PC-3 (cell line): ENCODE results near the gene YTHDF1. TPM values are rescaled to one million over a fixed set of nuclear protein-coding genes. Genes with fewer than 3 reads are reported as not detected.

Experiments
- ATAC-seq: fragments of 200-7000 bp; cut with Tn5 transposase; 2 replicates; pipeline ENCODE4 v1.9.1; 2020; ENCODE audit warnings: mild to moderate bottlenecking, moderate library complexity
- BruUV-seq: library from RNA; stranded (reverse); fragments of 400-500 nt; replicated peaks from 2 replicates; lab custom pipeline; 2021; lab: Mats Ljungman, UMichigan
- CTCF ChIA-PET: fragments of 300-600 bp; sonication (Branson Sonifier 250); formaldehyde crosslinking; loops from one replicate; lab custom pipeline; 2022; ENCODE audit warnings: antibody characterized with exemption; lab: Charles Lee
- POLR2A ChIA-PET: fragments of 300-600 bp; sonication (Branson Sonifier 250); formaldehyde crosslinking; loops from one replicate; lab custom pipeline; 2022; ENCODE audit warnings: antibody characterized with exemption; ENCODE audit not compliant: unreplicated experiment; lab: Charles Lee
- DNase-seq: peaks from one replicate; pipeline ENCODE4 v3.0.0-alpha.2; 2015
- H2AFZ ChIP-seq: fragments of 300-600 bp; sonication (generic); 2 replicates; pipeline ENCODE4 v1.6.0; 2016; ENCODE audit warnings: antibody characterized with exemption, low read length
- H3F3A ChIP-seq: fragments of 300-600 bp; sonication (generic); one replicate; pipeline ENCODE4 v1.6.0; 2017; ENCODE audit warnings: antibody characterized with exemption, low read length, control low read depth, mild to moderate bottlenecking; ENCODE audit not compliant: unreplicated experiment
- H3K27ac ChIP-seq: fragments of 300-600 bp; sonication (generic); 2 replicates; pipeline ENCODE4 v1.5.1; 2016; ENCODE audit warnings: mild to moderate bottlenecking, low read length
- H3K27me3 ChIP-seq: fragments of 300-600 bp; sonication (generic); 2 replicates; pipeline ENCODE4 v1.6.1; 2016; ENCODE audit warnings: low read length, mixed read lengths
- H3K36me3 ChIP-seq: fragments of 300-600 bp; sonication (generic); 2 replicates; pipeline ENCODE4 v1.6.1; 2016; ENCODE audit warnings: low read depth, mixed run types, low read length, mixed read lengths
- H3K4me1 ChIP-seq: fragments of 300-600 bp; sonication (generic); 2 replicates; pipeline ENCODE4 v1.5.1; 2016; ENCODE audit warnings: low read length; ENCODE audit not compliant: insufficient read depth
- H3K4me2 ChIP-seq: fragments of 300-600 bp; sonication (generic); 2 replicates; pipeline ENCODE4 v1.6.0; 2016; ENCODE audit warnings: low read length
- H3K4me3 ChIP-seq: fragments of 300-600 bp; sonication (generic); 2 replicates; pipeline ENCODE4 v1.5.1; 2016; ENCODE audit warnings: mild to moderate bottlenecking, low read length, mixed read lengths
- H3K79me2 ChIP-seq: fragments of 300-600 bp; sonication (generic); 2 replicates; pipeline ENCODE4 v1.6.1; 2017; ENCODE audit warnings: low read length, mixed read lengths
- H3K9ac ChIP-seq: fragments of 300-600 bp; sonication (generic); 2 replicates; pipeline ENCODE4 v1.6.0; 2016; ENCODE audit warnings: mild to moderate bottlenecking, low read length
- H3K9me2 ChIP-seq: fragments of 300-600 bp; sonication (generic); replicated peaks from 2 replicates; pipeline ENCODE4 v1.6.1; 2016; ENCODE audit warnings: mixed run types, low read length, mixed read lengths
- H3K9me3 ChIP-seq: fragments of 300-600 bp; sonication (generic); 2 replicates; pipeline ENCODE4 v1.6.1; 2016; ENCODE audit warnings: low read length, mixed read lengths
- H4K20me1 ChIP-seq: fragments of 300-600 bp; sonication (generic); 2 replicates; pipeline ENCODE4 v1.6.1; 2016; ENCODE audit warnings: low read length, mixed read lengths
- CTCF ChIP-seq: fragments of 300-600 bp; sonication (generic); conservative IDR thresholded peaks from 2 replicates; pipeline ENCODE4 v1.5.1; 2017; ENCODE audit warnings: antibody characterized with exemption, low read depth, mild to moderate bottlenecking, low read length
- EZH2 ChIP-seq: fragments of 300-600 bp; sonication (generic); IDR thresholded peaks from one replicate; pipeline ENCODE4 v1.6.1; 2017; ENCODE audit warnings: antibody characterized with exemption, mild to moderate bottlenecking, low read length; ENCODE audit not compliant: unreplicated experiment
- EZH2phosphoT487 ChIP-seq: fragments of 300-600 bp; sonication (generic); IDR thresholded peaks from 2 replicates; pipeline ENCODE4 v1.6.1; 2018; ENCODE audit warnings: mild to moderate bottlenecking, antibody characterized with exemption, low read length, borderline replicate concordance
- intact Hi-C: fragments of 100-400 bp; cut with micrococcal nuclease; formaldehyde crosslinking; loops from 2 replicates; pipeline ENCODE4 v1.9.0; 2023
- total RNA-seq: library from RNA; depleted of rRNA; stranded (reverse); fragments of >200 nt; gene quantifications from 2 replicates; pipeline ENCODE4 v1.2.3, GENCODE V29; 2014

Gene YTHDF1
- total RNA-seq, 1 experiment from 2014 or later, result 30.0 TPM

- peak; percentile 16; the same call in 1 of the 2 replicates for ATAC-seq
- peaks cover 50% of the 10 kb centered on the region for H3K27me3 ChIP-seq
- intact Hi-C loops, result no loop called here
- ChIA-PET CTCF (no interaction called here), POLR2A (no interaction called here)
- DNase-seq, result no peak
- H2AFZ ChIP-seq, result no peak overlapping the region
- no peaks in the 10 kb centered on the region for H3K9me2 ChIP-seq
- H4K20me1 ChIP-seq, result no peaks in the 10 kb centered on the region
- BruUV-seq, result no TSS peak
- TF ChIP-seq CTCF (no peak), EZH2 (no peak), EZH2phosphoT487 (no peak)
- no peaks in the 10 kb centered on the region for H3K79me2 ChIP-seq
- H3K9me3 ChIP-seq, result no peaks in the 10 kb centered on the region
- no peak overlapping the region for H3K4me3 ChIP-seq
- no peaks in the 10 kb centered on the region for H3K36me3 ChIP-seq
- H3K27ac ChIP-seq, result no peak overlapping the region
- H3K4me2 ChIP-seq, result no peak overlapping the region
- no peaks in the 10 kb centered on the region for H3F3A ChIP-seq
- no peak overlapping the region for H3K9ac ChIP-seq
- no peaks in the 10 kb centered on the region for H3K4me1 ChIP-seq
Measured at GRCh38 chr20:63156221-63156671, 59.7 kb downstream of the YTHDF1 start.

- no peaks in the 10 kb centered on the region for H3K9me2 ChIP-seq
- H3K4me2 ChIP-seq, result no peak overlapping the region
- H3K4me3 ChIP-seq, result no peak overlapping the region
- DNase-seq, result no peak
- no peaks in the 10 kb centered on the region for H3F3A ChIP-seq
- no peaks in the 10 kb centered on the region for H3K9me3 ChIP-seq
- H2AFZ ChIP-seq, result no peak overlapping the region
- TF ChIP-seq CTCF, result no peak
- BruUV-seq, result no TSS peak
- ATAC-seq, result no peak
- H3K36me3 ChIP-seq, result no peaks in the 10 kb centered on the region
- no peak overlapping the region for H3K27ac ChIP-seq
- intact Hi-C loops, result no loop called here
- no peaks in the 10 kb centered on the region for H3K4me1 ChIP-seq
- H3K27me3 ChIP-seq, result peaks cover 58% of the 10 kb centered on the region
- H4K20me1 ChIP-seq, result no peaks in the 10 kb centered on the region
- H3K79me2 ChIP-seq, result no peaks in the 10 kb centered on the region
- CTCF ChIA-PET, result no interaction called here
- H3K9ac ChIP-seq, result no peak overlapping the region
- POLR2A ChIA-PET, result no interaction called here
Measured at GRCh38 chr20:63155266-63156165, 60.4 kb downstream of the YTHDF1 start.

- Histone ChIP-seq H3K9me2 (no peaks in the 10 kb centered on the region), H2AFZ (no peak overlapping the region), H3K27me3 (peaks cover 69% of the 10 kb centered on the region), H3K9ac (no peak overlapping the region), H3F3A (no peaks in the 10 kb centered on the region), H3K4me2 (no peak overlapping the region), H3K36me3 (no peaks in the 10 kb centered on the region), H4K20me1 (no peaks in the 10 kb centered on the region), H3K79me2 (no peaks in the 10 kb centered on the region), H3K4me1 (no peaks in the 10 kb centered on the region), H3K9me3 (no peaks in the 10 kb centered on the region), H3K27ac (no peak overlapping the region), H3K4me3 (no peak overlapping the region)
- DNase-seq (no peak), ATAC-seq (no peak)
- intact Hi-C loops, result no loop called here
- no TSS peak for BruUV-seq
- ChIA-PET POLR2A (no interaction called here), CTCF (no interaction called here)
- TF ChIP-seq EZH2 (no peak), EZH2phosphoT487 (no peak), CTCF (no peak)
Measured at GRCh38 chr20:63154395-63154794, 61.5 kb downstream of the YTHDF1 start.
